Ovary (tissue), 9 donors: ENCODE results near the gene NFIL3. TPM values are rescaled to one million over a fixed set of nuclear protein-coding genes. Genes with fewer than 3 reads are reported as not detected.

ENCODE experiments used
- DNase-seq, 5 donors: peaks; one replicate each; pipeline ENCODE4 v3.0.0-alpha.2; 2019 to 2020
- H3K27ac ChIP-seq, 2 donors: fragments of 200-600 bp; one replicate each; pipeline versions ENCODE4 v1.5.1 to v1.8.0; 2019 to 2022
- H3K27me3 ChIP-seq: fragments of 200-600 bp; one replicate; pipeline ENCODE4 v1.8.0; 2022
- H3K36me3 ChIP-seq: fragments of 200-600 bp; sonication (generic); one replicate; pipeline ENCODE4 v1.5.1; 2019
- H3K4me1 ChIP-seq: one replicate; pipeline ENCODE4 v1.8.1; 2013; ENCODE audit warnings: mild to moderate bottlenecking, moderate library complexity; ENCODE audit not compliant: insufficient read depth
- H3K4me3 ChIP-seq: fragments of 200-600 bp; sonication (generic); one replicate; pipeline ENCODE4 v1.5.1; 2017
- H3K9me3 ChIP-seq, 2 donors: fragments of 200-600 bp in 1 of 2; sonication (generic) in 1 of 2; one replicate each; pipeline versions ENCODE4 v1.5.1 to v1.8.1; 2013 to 2019; ENCODE audit warnings: mild to moderate bottlenecking in 1 of 2, moderate library complexity in 1 of 2
- CTCF ChIP-seq, 3 donors: fragments of 450-650 bp in 2 of 3; fragments of 200-600 bp in 1 of 3; IDR thresholded peaks; one replicate each; pipeline versions ENCODE4 v1.5.1 to v1.8.0; 2016 to 2022; ENCODE audit warnings: antibody characterized with exemption in 3 of 3, mild to moderate bottlenecking in 1 of 3
- EP300 ChIP-seq: sonication (generic); formaldehyde crosslinking; IDR thresholded peaks from one replicate; pipeline ENCODE4 v1.6.1; 2017; ENCODE audit warnings: antibody characterized with exemption
- POLR2A ChIP-seq: fragments of 450-650 bp; IDR thresholded peaks from one replicate; pipeline ENCODE4 v1.6.1; 2017; ENCODE audit warnings: antibody characterized with exemption, mild to moderate bottlenecking, moderate library complexity
- WGBS, 3 donors: extraction: QIAGEN DNeasy Blood & Tissue Kit in 1 of 3; methylation state at CpG; one replicate each; pipeline versions ENCODE4 v1.1.5 to v1.1.7; 2013 to 2017; 5-methylcytosine and 5-hydroxymethylcytosine counted together
- intact Hi-C, 4 donors: fragments of 100-400 bp; cut with DNase I; formaldehyde crosslinking; loops; one replicate each; pipeline versions ENCODE4 v1.11.0 to v1.15.1; 2022 to 2023
- polyA plus RNA-seq, 2 donors: library from polyadenylated mRNA; stranded (reverse); fragments of 200-250 nt in 1 of 2; fragments of 350-450 nt in 1 of 2; fragmentation: Illumina TruSeq in 1 of 2; extraction: RNeasy Lipid Tissue Mini Kit (QIAGEN cat#74804) in 1 of 2; gene quantifications; one replicate each; pipeline ENCODE4 v1.2.3, GENCODE V29; 2013 to 2014
- total RNA-seq, 7 donors: library from RNA; depleted of rRNA in 2 of 7; stranded (reverse); fragments of >200 nt in 2 of 7; fragmentation: NEBNext Ultra II Directional in 3 of 7; extraction: Animal tissue kit (Norgen Biotek cat#: 25700) in 3 of 7; gene quantifications; one replicate each; pipeline versions ENCODE4 v1.1.0 to v1.2.4, GENCODE V29; 2016 to 2023
- donor health status: DM: no; HTN: no; CAD: no; lungs with moderate emphysema.
- donor health status: DM: no; HTN: no; CAD: no.
- donor health status: Bipolar disorder and iron deficiency.
- donor health status: DM: yes; HTN: yes; CAD: no.
- donor health status: DM: no; HTN: no; CAD: no.
- donor health status: DM: yes; HTN: yes; CAD: no.

NFIL3 gene
- total and polyA plus RNA-seq, 9 donors: 31.8 to 87.0 (median 45.7) TPM

- Histone ChIP-seq H3K27me3 (no peaks in the 10 kb centered on the region), H3K4me1 (peaks cover 10% of the 10 kb centered on the region), H3K27ac (no peak overlapping the region), H3K4me3 (peak overlapping the region; percentile 4), H3K9me3 (no peaks in the 10 kb centered on the region), H3K36me3 (no peaks in the 10 kb centered on the region)
- WGBS, 3 donors: 58 to 70% (median 58%) methylated on average over 10 of the region's 10 CpGs
- peak in 3 of 5 donors; percentile 45 to 83 (median 46) for DNase-seq
- TF ChIP-seq EP300 (peak; percentile 85), CTCF (IDR thresholded peaks at IDR 0.05) (no peak)
- intact Hi-C loops: loop anchor here (5.0 to 10.0 kb wide), 8 partner anchors 57 to 525 kb away; partner anchors contain the start of gene AUH (in 1 of the 4)
These were observed 4.1 kb downstream of the NFIL3 start for GRCh38 chr9:91419222-91420191.

- Histone ChIP-seq H3K9me3 (no peaks in the 10 kb centered on the region), H3K4me3 (no peak overlapping the region), H3K36me3 (no peaks in the 10 kb centered on the region), H3K27ac (no peak overlapping the region), H3K4me1 (peaks cover 10% of the 10 kb centered on the region), H3K27me3 (no peaks in the 10 kb centered on the region)
- TF ChIP-seq EP300 (no peak), POLR2A (no peak), CTCF (IDR thresholded peaks at IDR 0.05) (no peak)
- DNase-seq: no peak
- intact Hi-C loops: no loop called here
These were observed 5.4 kb downstream of the NFIL3 start for GRCh38 chr9:91418215-91418610.

DNA sequence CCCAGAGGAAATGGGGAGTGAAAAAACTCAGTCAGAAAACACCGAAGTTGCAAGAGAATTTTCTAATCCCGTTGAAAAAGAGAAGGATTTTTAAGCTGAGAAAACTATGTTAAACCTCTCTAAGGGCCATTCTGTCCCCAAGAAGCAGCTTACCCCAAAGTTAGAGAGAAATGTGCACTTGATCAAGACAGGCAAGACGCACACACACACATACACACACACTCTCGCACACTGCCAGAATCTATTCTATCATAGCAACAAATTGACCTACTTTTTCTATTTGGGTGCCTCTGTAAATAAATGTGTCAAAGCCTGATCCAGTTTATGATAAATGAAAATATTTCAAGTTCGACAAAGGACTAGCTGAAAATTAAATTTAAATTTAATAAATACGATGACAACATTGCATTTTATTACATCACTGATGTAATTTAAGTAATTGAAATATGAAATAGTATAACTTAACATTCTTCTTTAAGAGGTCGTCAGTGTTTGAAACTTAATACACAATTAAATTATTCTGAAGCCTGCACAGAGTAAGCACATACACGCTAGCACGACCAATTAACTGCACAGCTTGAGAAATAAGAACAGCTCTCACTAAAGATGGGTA, 5.9 kb downstream of the NFIL3 start:
- Histone ChIP-seq H3K27ac (no peak overlapping the region), H3K4me3 (no peak overlapping the region), H3K9me3 (no peaks in the 10 kb centered on the region), H3K27me3 (no peaks in the 10 kb centered on the region), H3K4me1 (peaks cover 10% of the 10 kb centered on the region), H3K36me3 (no peaks in the 10 kb centered on the region)
- 81 to 86% (median 83%) methylated on average over 9 of the region's 9 CpGs for WGBS, 3 donors
- no peak for DNase-seq
- intact Hi-C loops: no loop called here
- TF ChIP-seq EP300 (no peak), CTCF (IDR thresholded peaks at IDR 0.05) (no peak), POLR2A (no peak)

GRCh38 chr9:91416096-91416712, 7.4 kb downstream of the NFIL3 start:
- H3K9me3 ChIP-seq: no peaks in the 10 kb centered on the region
- no peak overlapping the region for H3K4me3 ChIP-seq
- no peaks in the 10 kb centered on the region for H3K27me3 ChIP-seq
- no peak overlapping the region for H3K27ac ChIP-seq
- H3K36me3 ChIP-seq: no peaks in the 10 kb centered on the region
- TF ChIP-seq EP300 (no peak), CTCF (IDR thresholded peaks at IDR 0.05) (no peak), POLR2A (no peak)
- H3K4me1 ChIP-seq: peaks cover 10% of the 10 kb centered on the region
- intact Hi-C loops: no loop called here
- WGBS, 3 donors: 62 to 75% (median 73%) methylated on average over 4 of the region's 4 CpGs
- DNase-seq: no peak
